NCI-H774 (cell line): ENCODE results near the gene OTUD7B.

Experiments
- DNase-seq: peaks from one replicate; lab custom pipeline; 2025; lab: John Stamatoyannopoulos, UW

OTUD7B gene

DNA sequence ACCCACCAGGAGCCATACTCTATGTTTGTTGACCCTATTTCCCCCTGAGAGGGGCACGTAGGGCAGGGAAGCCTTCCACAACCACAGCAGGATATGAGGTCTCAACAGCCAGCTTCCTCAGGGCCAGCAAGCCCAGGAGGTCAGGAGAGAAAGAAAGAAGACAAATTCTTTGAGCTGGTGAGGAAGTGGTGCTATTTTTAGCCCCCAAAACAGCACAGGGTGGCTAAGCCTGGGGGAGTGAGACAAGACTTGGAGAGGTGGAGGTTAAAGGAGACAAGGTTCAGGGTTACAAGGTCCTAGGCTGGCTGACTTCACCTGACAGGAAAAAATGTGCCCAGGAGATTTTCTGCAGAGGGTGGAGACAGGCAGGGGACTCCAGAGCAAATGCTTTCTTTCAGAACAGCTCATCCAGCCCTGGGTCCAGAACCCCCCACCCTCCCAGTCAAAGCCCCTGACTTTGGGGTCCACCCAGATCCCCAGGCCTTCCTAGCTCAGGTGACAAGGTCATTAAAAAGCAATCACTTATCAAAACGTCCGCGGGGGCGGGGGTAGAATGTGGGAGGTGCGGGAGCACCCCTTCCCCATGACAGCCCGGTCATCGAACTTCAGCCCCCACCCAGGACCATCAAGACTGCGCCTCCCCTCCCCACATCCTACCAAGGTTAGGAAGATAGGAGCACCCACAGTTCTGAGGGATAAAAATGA is 94.2 kb downstream of the OTUD7B start:
- no peak for DNase-seq

DNA sequence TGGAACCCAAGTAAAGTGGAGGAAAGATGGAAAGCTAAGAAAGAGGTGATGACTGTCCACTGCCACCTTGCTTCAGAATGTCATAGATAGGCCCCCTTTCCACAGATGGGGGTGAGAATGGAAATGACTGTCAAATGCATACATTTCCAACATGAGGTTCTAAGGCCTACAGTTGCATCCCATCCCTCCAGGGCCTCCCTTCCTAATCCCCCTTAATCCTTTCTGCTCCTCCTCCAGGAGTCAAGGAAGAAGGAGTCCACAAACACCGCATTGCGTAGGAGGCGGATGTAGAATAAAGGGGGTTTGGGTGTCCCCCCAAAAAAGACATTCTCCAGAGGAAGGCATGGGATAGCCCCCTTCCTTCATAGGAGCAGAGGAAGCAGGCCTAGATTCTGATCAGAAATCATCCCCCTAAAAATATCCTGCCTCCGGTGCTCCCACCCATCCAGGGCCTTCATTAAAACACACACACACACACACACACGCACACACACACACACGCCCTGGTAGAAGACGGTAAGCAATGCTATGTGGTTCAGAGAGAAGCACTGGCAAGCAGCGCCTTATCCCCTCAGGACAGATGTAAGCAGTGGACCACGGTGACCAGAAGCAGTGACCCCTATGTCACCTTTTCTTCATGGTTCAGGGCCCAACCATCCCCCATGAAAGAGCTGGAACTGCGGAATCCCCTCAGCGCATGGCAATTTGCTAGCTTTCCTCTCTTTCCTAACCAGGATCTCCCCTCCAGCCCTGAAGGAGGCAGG is 94.9 kb downstream of the OTUD7B start:
- DNase-seq = no peak

DNA sequence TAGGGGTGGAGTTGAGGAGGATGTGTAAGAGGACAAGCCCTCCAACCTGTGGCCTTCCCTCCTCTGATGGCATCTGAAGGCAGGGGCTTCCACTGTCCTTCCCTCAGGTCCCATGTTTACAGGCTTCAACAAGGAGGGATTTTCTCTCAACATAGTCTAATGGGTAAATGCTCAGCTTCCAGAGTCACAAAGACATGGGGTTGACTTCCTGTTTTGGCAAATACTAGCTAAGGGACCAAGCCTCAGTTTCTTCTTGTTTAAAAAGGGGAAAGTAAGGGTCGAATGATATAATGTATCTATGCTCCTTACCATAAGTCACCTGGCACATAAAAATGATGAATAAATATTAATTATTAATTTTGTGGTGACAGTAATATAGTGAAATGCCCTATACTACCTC is 96.0 kb downstream of the OTUD7B start:
- no peak for DNase-seq

DNA sequence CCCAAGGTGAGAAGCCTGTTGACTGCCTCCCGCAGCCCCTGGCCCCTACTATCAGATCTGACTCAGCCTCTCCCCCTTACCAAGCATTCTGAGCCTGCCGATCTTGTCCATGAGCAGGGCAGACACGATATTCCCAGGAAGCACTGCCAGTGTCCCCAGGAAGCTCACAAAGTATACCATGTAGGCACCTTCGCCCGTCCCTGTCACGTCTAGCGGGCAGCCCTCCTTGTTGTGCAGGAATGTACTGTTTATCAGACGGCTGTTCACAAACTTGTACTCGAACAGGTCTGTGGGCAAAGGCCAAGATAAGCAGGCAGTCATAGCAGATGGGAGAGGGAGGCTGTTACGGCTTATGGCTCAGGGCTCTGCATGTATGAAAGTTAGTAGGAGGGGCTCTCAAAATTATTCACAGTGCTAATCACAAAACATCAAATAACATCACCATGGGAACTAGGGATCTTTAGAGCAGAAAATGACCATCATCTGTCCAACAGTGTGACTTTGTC is 103.9 kb downstream of the OTUD7B start:
- DNase-seq = no peak

DNA sequence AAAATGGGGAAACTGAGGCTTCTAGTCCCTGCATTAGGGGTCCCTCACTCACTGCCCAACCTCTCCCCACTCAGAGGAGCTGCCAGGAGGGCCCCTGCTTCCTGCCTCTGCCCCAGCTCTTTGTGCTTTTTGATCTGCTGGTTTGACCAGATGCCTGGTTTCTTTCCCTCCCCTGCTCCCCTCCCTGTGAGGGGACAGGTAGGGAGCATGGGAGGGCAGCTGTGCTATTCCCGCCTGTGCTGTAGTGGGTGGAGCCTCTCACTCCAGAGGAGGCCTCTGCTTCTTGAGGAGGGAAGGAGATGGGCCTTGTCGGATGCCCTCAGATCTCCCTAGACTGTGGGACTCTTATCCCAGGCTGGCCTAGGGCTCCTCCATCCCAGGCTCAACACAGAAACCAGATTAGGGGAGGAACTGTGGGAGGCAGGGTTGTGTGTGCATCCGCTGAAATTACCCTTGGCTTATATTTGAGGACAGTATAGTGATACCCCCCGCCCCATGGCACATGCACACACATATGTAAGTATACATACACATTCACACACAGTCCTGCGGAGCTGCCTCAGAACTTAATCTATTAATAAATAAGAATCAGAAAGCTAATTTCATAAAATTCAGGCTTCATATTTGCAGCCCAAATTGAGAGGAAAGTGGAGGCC is 106.6 kb downstream of the OTUD7B start:
- no peak for DNase-seq

DNA sequence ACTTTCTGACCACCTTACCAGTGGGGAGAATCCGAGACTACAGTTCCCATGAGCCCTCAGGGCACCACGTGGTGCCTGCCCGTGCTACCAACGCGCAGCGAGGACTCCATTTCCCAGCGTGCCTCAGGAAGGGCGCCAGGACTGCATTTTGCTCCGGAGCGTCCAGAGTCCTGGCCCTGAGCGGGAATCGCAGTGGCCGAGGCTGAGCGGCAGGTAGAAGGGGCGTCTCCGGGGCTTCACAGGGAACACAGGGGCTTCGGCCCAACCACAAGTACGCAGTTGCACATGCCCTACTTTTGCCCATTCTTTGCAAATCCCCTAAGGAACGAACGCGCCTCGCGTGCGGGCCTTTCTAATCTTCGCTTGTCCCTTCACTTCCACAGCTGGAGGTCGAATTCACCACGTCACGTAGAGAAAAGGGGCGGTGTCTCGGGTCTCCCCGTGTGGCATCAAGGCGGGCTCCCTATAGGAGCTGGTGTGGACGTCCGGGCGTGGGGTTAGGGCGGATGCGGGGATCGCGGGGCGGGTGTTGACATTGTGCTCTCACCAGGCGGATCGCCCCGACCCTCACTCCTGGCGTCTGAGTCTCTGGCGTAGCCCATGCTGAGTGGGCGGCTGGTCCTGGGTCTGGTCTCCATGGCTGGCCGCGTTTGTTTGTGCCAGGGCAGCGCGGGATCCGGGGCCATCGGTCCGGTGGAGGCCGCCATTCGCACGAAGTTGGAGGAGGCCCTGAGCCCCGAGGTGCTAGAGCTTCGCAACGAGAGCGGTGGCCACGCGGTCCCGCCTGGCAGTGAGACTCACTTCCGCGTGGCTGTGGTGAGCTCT is 110.9 kb downstream of the OTUD7B start, which contains the start of gene BOLA1:
Gene BOLA1, plus strand, starts transcription at position 109 of the 825 bp plus-strand sequence. Its CDS starts 492 bp downstream, at position 601.
- peak; percentile 96 for DNase-seq

DNA sequence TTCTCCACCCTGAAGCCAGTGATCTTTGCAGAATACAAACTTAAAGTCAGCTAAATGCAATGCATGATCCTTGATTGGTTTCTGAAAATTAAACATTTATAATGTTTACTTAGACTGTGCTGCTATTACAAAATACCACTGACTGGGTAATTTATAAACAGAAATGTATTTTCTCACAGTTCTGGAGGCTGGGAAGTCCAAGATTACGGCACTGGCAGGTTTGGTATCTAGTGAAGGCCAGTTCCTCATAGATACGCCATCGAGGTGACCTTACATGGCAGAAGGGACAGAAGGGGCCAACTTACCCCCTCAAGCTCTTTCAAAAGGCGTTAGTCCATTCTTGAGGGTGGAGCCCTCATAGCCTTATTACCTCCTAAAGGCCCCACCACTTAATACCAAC is 114.0 kb downstream of the OTUD7B start:
- DNase-seq = no peak

DNA sequence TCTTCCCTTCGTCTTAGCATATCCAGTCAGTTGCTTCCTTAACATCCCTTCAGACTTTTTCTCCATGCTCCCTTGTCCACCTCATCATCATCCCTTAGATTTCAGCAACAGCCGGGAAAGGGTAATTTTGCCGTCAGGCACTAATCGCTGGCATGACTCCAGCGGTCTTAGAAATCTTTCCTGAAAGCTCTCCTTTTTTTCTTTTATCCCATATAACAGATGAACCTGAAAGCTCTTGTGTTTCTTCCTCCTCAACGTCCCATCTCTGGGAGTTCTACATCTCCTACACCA is 121.6 kb downstream of the OTUD7B start:
- no peak for DNase-seq

DNA sequence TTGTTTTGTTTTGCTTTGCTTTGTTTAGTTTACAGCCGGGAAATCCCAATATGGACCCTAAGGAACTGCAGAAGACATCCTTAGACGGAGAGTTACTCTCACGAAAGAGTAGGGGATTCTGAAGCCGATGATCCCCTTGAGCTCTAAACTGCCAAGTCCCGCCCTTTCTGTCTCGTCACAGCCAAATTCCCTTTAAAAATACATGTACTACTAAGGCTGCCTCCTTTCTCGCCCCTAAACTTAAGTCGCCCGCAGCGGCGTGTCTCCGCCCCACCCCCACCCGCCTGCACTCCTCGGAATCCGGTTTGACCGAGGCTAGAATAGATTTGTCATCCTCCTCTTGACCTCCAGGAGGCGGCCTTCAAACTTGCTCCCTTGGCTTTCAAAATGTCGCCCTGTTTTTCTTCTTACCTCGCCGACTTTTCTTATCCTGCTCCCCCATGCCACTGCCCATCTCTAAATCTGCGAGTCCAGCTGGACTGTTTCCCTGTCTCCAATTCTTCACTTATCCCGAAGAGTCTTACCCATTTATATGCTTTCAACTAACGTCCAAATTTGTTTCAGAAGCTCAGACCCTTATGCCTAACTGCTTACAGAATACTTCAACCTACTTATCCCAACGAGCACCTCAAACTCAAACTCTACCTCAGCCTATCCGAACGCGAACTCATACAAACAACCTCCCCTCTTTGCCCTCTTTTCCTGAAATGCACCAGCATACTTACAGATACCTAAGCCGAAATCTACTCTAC is 122.1 kb downstream of the OTUD7B start:
- peak; percentile 70 for DNase-seq
